HFFc6 (cell line): ENCODE measurements around the gene VN1R5. TPM values are rescaled to one million over a fixed set of nuclear protein-coding genes. Genes with fewer than 3 reads are reported as not detected.

Experiments
- DNase-seq: peaks from one replicate; pipeline ENCODE4 v3.0.0-alpha.2; 2018
- H3K27ac Mint-ChIP-seq: 2 replicates; pipeline ENCODE4 v1.8.0; 2020; ENCODE audit warnings: mild to moderate bottlenecking, mixed read lengths
- H3K27me3 Mint-ChIP-seq: 2 replicates; pipeline ENCODE4 v1.8.0; 2021; ENCODE audit warnings: mild to moderate bottlenecking, moderate library complexity, mixed read lengths; ENCODE audit not compliant: insufficient read depth
- H3K36me3 Mint-ChIP-seq: 2 replicates; pipeline ENCODE4 v1.8.0; 2021; ENCODE audit warnings: low read depth, mixed read lengths
- H3K4me1 Mint-ChIP-seq: 2 replicates; pipeline ENCODE4 v1.8.0; 2020; ENCODE audit warnings: low read depth, mixed read lengths
- H3K4me3 Mint-ChIP-seq: 2 replicates; pipeline ENCODE4 v1.8.0; 2020; ENCODE audit warnings: mild to moderate bottlenecking, moderate library complexity, mixed read lengths
- H3K9me3 Mint-ChIP-seq: 2 replicates; pipeline ENCODE4 v1.8.0; 2020; ENCODE audit warnings: mild to moderate bottlenecking, mixed read lengths
- CTCF ChIP-seq: fragments of 200-600 bp; sonication (generic); IDR thresholded peaks from 2 replicates; pipeline ENCODE4 v1.5.0; 2021; ENCODE audit warnings: antibody characterized with exemption, mild to moderate bottlenecking
- total RNA-seq, 6 experiments: library from RNA; stranded (reverse); fragmentation: NEBNext Ultra II Directional; extraction: Animal tissue kit (Norgen Biotek cat#: 25700); gene quantifications; 2 replicates in 1 of 6; 3 replicates in 5 of 6; pipeline ENCODE4 v1.2.3, GENCODE V29; 2021

Gene VN1R5
- total RNA-seq, 6 experiments from 2014 or later, result not detected

- Mint-ChIP-seq H3K36me3 (peaks cover 7% of the 10 kb centered on the region; the same call in 1 of the 2 replicates), H3K27me3 (peaks cover 18% of the 10 kb centered on the region; the same call in 1 of the 2 replicates), H3K4me1 (peaks cover 28% of the 10 kb centered on the region), H3K9me3 (no peaks in the 10 kb centered on the region; the same call in 1 of the 2 replicates), H3K27ac (no peak overlapping the region), H3K4me3 (no peak overlapping the region; the same call in 1 of the 2 replicates)
- DNase-seq, result peak; percentile 77
- TF ChIP-seq CTCF, result no peak
Observed at GRCh38 chr1:247294282-247294681, 38.4 kb downstream of the VN1R5 start.

GRCh38 chr1:247295274-247295684 is 39.4 kb downstream of the VN1R5 start:
- DNase-seq, result no peak
- Mint-ChIP-seq H3K27me3 (peaks cover 18% of the 10 kb centered on the region; the same call in 1 of the 2 replicates), H3K4me3 (no peak overlapping the region), H3K36me3 (peaks cover 17% of the 10 kb centered on the region; the same call in 1 of the 2 replicates), H3K4me1 (peaks cover 28% of the 10 kb centered on the region), H3K9me3 (no peaks in the 10 kb centered on the region), H3K27ac (no peak overlapping the region)
- no peak for TF ChIP-seq CTCF

GRCh38 chr1:247295746-247296145 is 39.9 kb downstream of the VN1R5 start:
- no peak overlapping the region for H3K4me3 Mint-ChIP-seq
- DNase-seq, result no peak
- TF ChIP-seq CTCF, result no peak
- peaks cover 28% of the 10 kb centered on the region for H3K4me1 Mint-ChIP-seq
- no peaks in the 10 kb centered on the region for H3K9me3 Mint-ChIP-seq
- H3K27ac Mint-ChIP-seq, result no peak overlapping the region
- H3K36me3 Mint-ChIP-seq, result peaks cover 17% of the 10 kb centered on the region; the same call in 1 of the 2 replicates
- peaks cover 17% of the 10 kb centered on the region; the same call in 1 of the 2 replicates for H3K27me3 Mint-ChIP-seq

- Mint-ChIP-seq H3K9me3 (no peaks in the 10 kb centered on the region), H3K27ac (no peak overlapping the region), H3K27me3 (peaks cover 16% of the 10 kb centered on the region; the same call in 1 of the 2 replicates), H3K4me1 (peaks cover 28% of the 10 kb centered on the region), H3K4me3 (no peak overlapping the region), H3K36me3 (peaks cover 17% of the 10 kb centered on the region; the same call in 1 of the 2 replicates)
- TF ChIP-seq CTCF, result no peak
- no peak for DNase-seq
Observed at GRCh38 chr1:247296599-247297180, 40.8 kb downstream of the VN1R5 start.

GRCh38 chr1:247297263-247298123 is 41.6 kb downstream of the VN1R5 start:
- H3K27me3 Mint-ChIP-seq, result peaks cover 11% of the 10 kb centered on the region; the same call in 1 of the 2 replicates
- no peak for DNase-seq
- peaks cover 28% of the 10 kb centered on the region for H3K4me1 Mint-ChIP-seq
- H3K4me3 Mint-ChIP-seq, result no peak overlapping the region
- peaks cover 24% of the 10 kb centered on the region for H3K36me3 Mint-ChIP-seq
- no peak overlapping the region for H3K27ac Mint-ChIP-seq
- TF ChIP-seq CTCF, result no peak
- H3K9me3 Mint-ChIP-seq, result no peaks in the 10 kb centered on the region
